ENCODE data around the gene HDAC5.
A peak's percentile ranks its signal among the peaks of the same experiment; 100 is the strongest.

The HDAC5 gene

DNA sequence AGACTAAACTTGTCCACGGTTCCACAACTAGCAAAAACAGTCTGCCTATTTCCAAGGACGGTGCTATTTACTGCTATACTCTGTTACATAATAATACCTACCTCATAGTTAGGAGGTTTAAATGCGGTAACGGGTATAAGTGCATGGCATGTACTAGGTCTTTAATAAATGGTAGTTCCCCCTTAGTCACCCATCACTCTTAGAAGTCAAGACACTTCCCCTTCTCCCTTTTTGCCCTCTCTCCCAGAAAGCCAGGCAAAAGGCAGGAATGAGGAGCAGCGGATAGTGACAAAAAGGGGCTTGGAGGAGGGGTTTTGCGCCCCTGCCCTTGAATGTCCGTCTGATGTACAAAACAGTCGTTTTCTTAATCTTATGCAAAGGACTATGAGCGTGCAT lies 55.9 kb downstream of the HDAC5 start:
- Histone ChIP-seq H3K4me3 (ENCODE audit: insufficient read depth, low read depth, low read length, poor library complexity, severe bottlenecking) (no peak overlapping the region), H3K27ac (ENCODE audit: insufficient read depth, low read length, poor library complexity, severe bottlenecking) (no peak overlapping the region), H3K9me3 (ENCODE audit: control insufficient read depth, low read length) (no peaks in the 10 kb centered on the region), H3K27me3 (replicated peaks; ENCODE audit: control insufficient read depth, insufficient read depth, low read length, poor library complexity, severe bottlenecking) (no peaks in the 10 kb centered on the region), H3K36me3 (ENCODE audit: control insufficient read depth, insufficient read depth, low read length) (no peaks in the 10 kb centered on the region), H3K4me1 (ENCODE audit: control insufficient read depth, insufficient read depth, low read length, poor library complexity, severe bottlenecking) (peaks cover 17% of the 10 kb centered on the region)
- DNase-seq: no peak

DNA sequence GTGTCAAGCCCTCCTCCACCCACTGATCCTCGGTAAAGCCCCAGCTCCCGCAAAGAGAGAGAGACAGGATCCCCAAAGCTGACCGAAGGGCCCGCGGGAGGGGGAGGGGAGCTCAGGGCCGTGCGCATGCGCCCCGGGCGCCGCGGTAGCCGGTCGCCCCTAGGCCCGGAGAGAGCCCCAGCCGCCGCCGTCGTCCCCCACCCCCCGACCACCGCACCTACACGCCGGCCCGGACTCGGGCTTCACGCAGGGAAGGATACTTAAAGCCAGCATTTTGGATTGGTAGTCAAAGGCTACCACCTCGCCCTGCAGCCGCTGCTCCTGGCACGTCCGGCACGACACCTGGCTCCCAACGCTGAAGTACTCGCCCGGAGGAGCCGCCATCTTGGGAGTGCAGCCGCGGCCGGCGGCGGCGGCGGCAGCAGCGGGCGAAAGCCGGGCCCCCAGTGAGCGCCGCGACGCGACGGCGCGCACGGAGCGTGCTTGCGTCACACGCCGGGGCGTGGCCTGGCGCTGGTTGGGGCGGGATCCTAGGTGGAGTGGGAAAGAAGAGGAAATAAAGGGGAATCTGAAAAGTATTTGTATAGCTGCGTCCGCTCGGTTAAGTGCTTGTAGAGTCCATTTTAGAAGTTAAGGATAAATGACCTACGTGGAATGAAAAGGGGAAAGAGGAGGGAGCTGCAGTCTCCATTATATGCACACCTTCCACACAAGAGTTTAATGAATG lies 57.1 kb downstream of the HDAC5 start, which contains the start of gene LSM12:
Gene LSM12, minus strand, starts transcription at position 468 of the 727 bp plus-strand sequence. Its CDS starts 84 bp downstream, at position 384.
- Histone ChIP-seq H3K4me3 (ENCODE audit: insufficient read depth, low read depth, low read length, poor library complexity, severe bottlenecking) (peak within 1 kb of the TSS; percentile 89), H3K9me3 (ENCODE audit: control insufficient read depth, low read length) (no peaks in the 10 kb centered on the region), H3K27me3 (replicated peaks; ENCODE audit: control insufficient read depth, insufficient read depth, low read length, poor library complexity, severe bottlenecking) (no peaks in the 10 kb centered on the region), H3K4me1 (ENCODE audit: control insufficient read depth, insufficient read depth, low read length, poor library complexity, severe bottlenecking) (peaks cover 13% of the 10 kb centered on the region), H3K27ac (ENCODE audit: insufficient read depth, low read length, poor library complexity, severe bottlenecking) (peak within 1 kb of the TSS; percentile 79), H3K36me3 (ENCODE audit: control insufficient read depth, insufficient read depth, low read length) (no peaks in the 10 kb centered on the region)
- peak; percentile 77 to 84 (median 81) for DNase-seq

DNA sequence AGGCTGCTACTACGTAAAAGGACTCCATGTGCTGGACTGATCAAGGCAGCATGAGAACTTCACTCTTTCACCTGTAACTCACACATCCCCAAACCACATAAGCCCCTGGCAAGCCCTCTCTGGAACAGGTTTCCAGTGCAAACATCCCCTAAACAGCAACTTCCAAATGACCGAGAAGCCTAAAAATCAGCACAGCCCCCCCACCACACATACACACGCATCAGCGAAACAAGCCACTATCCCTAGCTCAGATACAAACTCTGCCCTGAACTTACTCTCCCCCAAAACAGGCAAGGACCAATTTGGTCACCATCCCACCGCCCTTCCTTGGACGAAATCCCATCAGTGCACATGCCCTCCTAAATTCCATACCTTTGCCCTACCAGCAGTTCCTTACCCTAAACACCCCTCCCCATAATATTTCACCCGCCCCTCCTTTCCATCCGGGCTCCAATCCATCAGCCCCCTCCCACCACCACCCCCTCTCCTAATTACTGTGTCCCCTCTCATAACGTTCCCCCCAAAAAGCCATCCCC lies 57.7 kb downstream of the HDAC5 start:
- Histone ChIP-seq H3K36me3 (ENCODE audit: control insufficient read depth, insufficient read depth, low read length) (no peaks in the 10 kb centered on the region), H3K27me3 (replicated peaks; ENCODE audit: control insufficient read depth, insufficient read depth, low read length, poor library complexity, severe bottlenecking) (no peaks in the 10 kb centered on the region), H3K9me3 (ENCODE audit: control insufficient read depth, low read length) (no peaks in the 10 kb centered on the region), H3K4me1 (ENCODE audit: control insufficient read depth, insufficient read depth, low read length, poor library complexity, severe bottlenecking) (peaks cover 10% of the 10 kb centered on the region), H3K4me3 (ENCODE audit: insufficient read depth, low read depth, low read length, poor library complexity, severe bottlenecking) (peak overlapping the region; percentile 89), H3K27ac (ENCODE audit: insufficient read depth, low read length, poor library complexity, severe bottlenecking) (peak overlapping the region; percentile 79)
- no peak for DNase-seq

- no peaks in the 10 kb centered on the region for H3K9me3 ChIP-seq (ENCODE audit: control insufficient read depth, low read length)
- H3K4me1 ChIP-seq (ENCODE audit: control insufficient read depth, insufficient read depth, low read length, poor library complexity, severe bottlenecking): peaks cover 10% of the 10 kb centered on the region
- peaks cover 3% of the 10 kb centered on the region for H3K36me3 ChIP-seq (ENCODE audit: control insufficient read depth, insufficient read depth, low read length)
- no peak for DNase-seq
- H3K27me3 ChIP-seq (replicated peaks; ENCODE audit: control insufficient read depth, insufficient read depth, low read length, poor library complexity, severe bottlenecking): no peaks in the 10 kb centered on the region
- no peak overlapping the region for H3K4me3 ChIP-seq (ENCODE audit: insufficient read depth, low read depth, low read length, poor library complexity, severe bottlenecking)
- H3K27ac ChIP-seq (ENCODE audit: insufficient read depth, low read length, poor library complexity, severe bottlenecking): no peak overlapping the region
Measured at GRCh38 chr17:44063704-44064639, 59.5 kb downstream of the HDAC5 start.

GRCh38 chr17:44062871-44063270 lies 60.6 kb downstream of the HDAC5 start:
- peaks cover 10% of the 10 kb centered on the region for H3K4me1 ChIP-seq (ENCODE audit: control insufficient read depth, insufficient read depth, low read length, poor library complexity, severe bottlenecking)
- no peaks in the 10 kb centered on the region for H3K27me3 ChIP-seq (replicated peaks; ENCODE audit: control insufficient read depth, insufficient read depth, low read length, poor library complexity, severe bottlenecking)
- no peak overlapping the region for H3K27ac ChIP-seq (ENCODE audit: insufficient read depth, low read length, poor library complexity, severe bottlenecking)
- no peak for DNase-seq
- H3K9me3 ChIP-seq (ENCODE audit: control insufficient read depth, low read length): no peaks in the 10 kb centered on the region
- H3K4me3 ChIP-seq (ENCODE audit: insufficient read depth, low read depth, low read length, poor library complexity, severe bottlenecking): no peak overlapping the region
- H3K36me3 ChIP-seq (ENCODE audit: control insufficient read depth, insufficient read depth, low read length): peaks cover 6% of the 10 kb centered on the region

- Histone ChIP-seq H3K9me3 (ENCODE audit: control insufficient read depth, low read length) (no peaks in the 10 kb centered on the region), H3K27ac (ENCODE audit: insufficient read depth, low read length, poor library complexity, severe bottlenecking) (no peak overlapping the region), H3K4me3 (ENCODE audit: insufficient read depth, low read depth, low read length, poor library complexity, severe bottlenecking) (no peak overlapping the region), H3K27me3 (replicated peaks; ENCODE audit: control insufficient read depth, insufficient read depth, low read length, poor library complexity, severe bottlenecking) (no peaks in the 10 kb centered on the region), H3K36me3 (ENCODE audit: control insufficient read depth, insufficient read depth, low read length) (peaks cover 6% of the 10 kb centered on the region), H3K4me1 (ENCODE audit: control insufficient read depth, insufficient read depth, low read length, poor library complexity, severe bottlenecking) (peaks cover 10% of the 10 kb centered on the region)
- no peak for DNase-seq
Measured at GRCh38 chr17:44061446-44061845, 62.0 kb downstream of the HDAC5 start.

- Histone ChIP-seq H3K27ac (ENCODE audit: insufficient read depth, low read length, poor library complexity, severe bottlenecking) (no peak overlapping the region), H3K36me3 (ENCODE audit: control insufficient read depth, insufficient read depth, low read length) (peaks cover 6% of the 10 kb centered on the region), H3K27me3 (replicated peaks; ENCODE audit: control insufficient read depth, insufficient read depth, low read length, poor library complexity, severe bottlenecking) (no peaks in the 10 kb centered on the region), H3K9me3 (ENCODE audit: control insufficient read depth, low read length) (no peaks in the 10 kb centered on the region), H3K4me1 (ENCODE audit: control insufficient read depth, insufficient read depth, low read length, poor library complexity, severe bottlenecking) (no peaks in the 10 kb centered on the region), H3K4me3 (ENCODE audit: insufficient read depth, low read depth, low read length, poor library complexity, severe bottlenecking) (no peak overlapping the region)
- no peak for DNase-seq
Measured at GRCh38 chr17:44059101-44059892, 64.1 kb downstream of the HDAC5 start.

DNA sequence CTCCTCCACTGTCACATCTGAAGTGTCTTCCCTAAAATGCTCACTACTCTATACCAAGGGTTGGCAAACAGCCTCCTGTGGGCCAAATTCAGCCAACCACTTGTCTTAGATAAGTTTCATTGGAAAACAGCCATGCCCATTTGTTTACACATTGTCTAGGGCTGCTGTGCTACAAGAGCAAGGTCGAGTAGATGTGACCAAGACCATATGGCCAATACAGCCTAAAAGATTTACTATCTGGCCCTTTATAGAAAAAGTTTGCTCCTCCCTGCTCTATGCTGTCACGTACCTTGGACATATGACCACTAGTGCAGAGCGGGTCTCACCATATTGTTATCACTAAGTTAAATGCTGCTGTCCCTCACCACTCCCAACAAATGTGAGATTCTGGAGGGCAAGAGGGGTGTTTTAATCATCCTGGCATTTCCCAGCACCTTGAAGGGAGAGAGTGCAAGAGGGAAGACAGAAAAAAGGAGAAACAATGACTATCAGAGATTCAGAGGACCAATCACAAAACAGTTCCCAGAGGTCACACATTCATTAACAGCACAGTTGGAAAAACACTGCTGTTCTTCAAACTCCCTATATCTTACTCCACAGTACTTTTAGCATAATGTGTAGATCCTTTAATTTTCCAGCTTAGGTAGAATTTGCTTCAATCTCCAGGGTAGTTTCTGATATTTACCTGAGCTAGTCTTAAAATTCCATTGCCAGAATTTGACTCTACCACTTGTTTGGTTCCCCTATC lies 70.1 kb downstream of the HDAC5 start:
- no peak for DNase-seq
- no peaks in the 10 kb centered on the region for H3K27me3 ChIP-seq (replicated peaks; ENCODE audit: control insufficient read depth, insufficient read depth, low read length, poor library complexity, severe bottlenecking)
- no peaks in the 10 kb centered on the region for H3K4me1 ChIP-seq (ENCODE audit: control insufficient read depth, insufficient read depth, low read length, poor library complexity, severe bottlenecking)
- no peak overlapping the region for H3K27ac ChIP-seq (ENCODE audit: insufficient read depth, low read length, poor library complexity, severe bottlenecking)
- H3K4me3 ChIP-seq (ENCODE audit: insufficient read depth, low read depth, low read length, poor library complexity, severe bottlenecking): no peak overlapping the region
- H3K36me3 ChIP-seq (ENCODE audit: control insufficient read depth, insufficient read depth, low read length): peaks cover 45% of the 10 kb centered on the region
- no peaks in the 10 kb centered on the region for H3K9me3 ChIP-seq (ENCODE audit: control insufficient read depth, low read length)
